Stomach (tissue), 4 donors: ENCODE data around the gene ACP1.

ENCODE experiments used
- CTCF ChIP-seq, 7 experiments: fragments of 450-650 bp in 4 of 7; fragments of 200-600 bp in 3 of 7; sonication (generic) in 3 of 7; IDR thresholded peaks; one replicate each; pipeline ENCODE4 v1.5.1; 2016 to 2019; ENCODE audit warnings: antibody characterized with exemption in 7 of 7, control low read depth in 2 of 7, mild to moderate bottlenecking in 1 of 7
- POLR2A ChIP-seq, 4 donors: fragments of 450-650 bp; IDR thresholded peaks; one replicate each; pipeline ENCODE4 v1.6.1; 2016; ENCODE audit warnings: antibody characterized with exemption in 4 of 4, control low read depth in 2 of 4, mild to moderate bottlenecking in 1 of 4, moderate library complexity in 1 of 4
- POLR2AphosphoS5 ChIP-seq, 3 donors: sonication (generic); formaldehyde crosslinking; IDR thresholded peaks; one replicate each; pipeline ENCODE4 v1.6.1; 2016; ENCODE audit warnings: antibody characterized with exemption in 3 of 3

GRCh38 chr2:256094-256493, 8.7 kb upstream of the ACP1 start:
- TF ChIP-seq CTCF (IDR thresholded peaks at IDR 0.05): no peak
- no peak for TF ChIP-seq POLR2A (IDR thresholded peaks at IDR 0.05)
- no peak for TF ChIP-seq POLR2AphosphoS5 (IDR thresholded peaks at IDR 0.05)
